DOHH2 (cell line): ENCODE results near the gene RALBP1.
"Not testable (repeated sequence)": the region's sequence is repeated elsewhere in the genome, so short reads cannot be mapped to it uniquely, and the experiment has no call there.

Experiments used
- H3F3A ChIP-seq: fragments of 200-600 bp; sonication (generic), shearing (Covaris generic); 2 replicates; pipeline ENCODE4 v1.6.0; 2016; ENCODE audit warnings: antibody characterized with exemption, mild to moderate bottlenecking; ENCODE audit not compliant: control insufficient read depth, insufficient read depth
- H3K27ac ChIP-seq: fragments of 200-600 bp; sonication (generic); 2 replicates; pipeline ENCODE4 v1.5.1; 2014; ENCODE audit warnings: low read depth, mild to moderate bottlenecking, low read length, moderate library complexity
- H3K27me3 ChIP-seq: fragments of 200-600 bp; sonication (generic); 2 replicates; pipeline ENCODE4 v1.6.1; 2014; ENCODE audit warnings: mild to moderate bottlenecking, low read length, mixed read lengths; ENCODE audit not compliant: control insufficient read depth
- H3K36me3 ChIP-seq: fragments of 200-600 bp; sonication (generic); 2 replicates; pipeline ENCODE4 v1.6.1; 2014; ENCODE audit warnings: mild to moderate bottlenecking, low read length, moderate library complexity, mixed read lengths; ENCODE audit not compliant: control insufficient read depth
- H3K4me1 ChIP-seq: fragments of 200-600 bp; sonication (generic); 2 replicates; pipeline ENCODE4 v1.6.1; 2014; ENCODE audit warnings: mild to moderate bottlenecking, low read length, mixed read lengths; ENCODE audit not compliant: control insufficient read depth
- H3K4me2 ChIP-seq: fragments of 200-600 bp; sonication (generic); 2 replicates; pipeline ENCODE4 v1.6.0; 2014; ENCODE audit warnings: mild to moderate bottlenecking, low read length, moderate library complexity
- H3K4me3 ChIP-seq: fragments of 200-600 bp; sonication (generic); 2 replicates; pipeline ENCODE4 v1.5.1; 2014; ENCODE audit warnings: mild to moderate bottlenecking, low read length, mixed read lengths
- H3K79me2 ChIP-seq: fragments of 200-600 bp; sonication (generic); 2 replicates; pipeline ENCODE4 v1.6.1; 2014; ENCODE audit warnings: mild to moderate bottlenecking, low read length, mixed read lengths; ENCODE audit not compliant: control insufficient read depth
- H3K9me2 ChIP-seq: fragments of 200-600 bp; sonication (generic); replicated peaks from 2 replicates; pipeline ENCODE4 v1.6.1; 2014; ENCODE audit warnings: mild to moderate bottlenecking, low read length, mixed read lengths; ENCODE audit not compliant: control insufficient read depth
- H3K9me3 ChIP-seq: fragments of 200-600 bp; sonication (generic); 2 replicates; pipeline ENCODE4 v1.6.1; 2014; ENCODE audit warnings: antibody characterized with exemption, low read length, mixed read lengths; ENCODE audit not compliant: control insufficient read depth, insufficient read depth
- H4K20me1 ChIP-seq: fragments of 200-600 bp; sonication (generic); 2 replicates; pipeline ENCODE4 v1.6.0; 2014; ENCODE audit warnings: low read depth, mild to moderate bottlenecking, antibody characterized with exemption, low read length, moderate library complexity; ENCODE audit not compliant: control insufficient read depth, insufficient read depth
- EZH2phosphoT487 ChIP-seq: fragments of 200-600 bp; sonication (generic); IDR thresholded peaks from 2 replicates; pipeline ENCODE4 v1.6.1; 2017; ENCODE audit warnings: borderline replicate concordance, mild to moderate bottlenecking, antibody characterized with exemption, low read length, moderate library complexity, mixed read lengths
- TF ChIP-seq, protein P1 (sequence below): fragments of 200-600 bp; sonication (generic); IDR thresholded peaks from one replicate; pipeline ENCODE4 v1.5.1; 2014; ENCODE audit warnings: antibody characterized with exemption, mild to moderate bottlenecking, low read depth, low read length; ENCODE audit not compliant: poor library complexity, severe bottlenecking

The RALBP1 gene

DNA sequence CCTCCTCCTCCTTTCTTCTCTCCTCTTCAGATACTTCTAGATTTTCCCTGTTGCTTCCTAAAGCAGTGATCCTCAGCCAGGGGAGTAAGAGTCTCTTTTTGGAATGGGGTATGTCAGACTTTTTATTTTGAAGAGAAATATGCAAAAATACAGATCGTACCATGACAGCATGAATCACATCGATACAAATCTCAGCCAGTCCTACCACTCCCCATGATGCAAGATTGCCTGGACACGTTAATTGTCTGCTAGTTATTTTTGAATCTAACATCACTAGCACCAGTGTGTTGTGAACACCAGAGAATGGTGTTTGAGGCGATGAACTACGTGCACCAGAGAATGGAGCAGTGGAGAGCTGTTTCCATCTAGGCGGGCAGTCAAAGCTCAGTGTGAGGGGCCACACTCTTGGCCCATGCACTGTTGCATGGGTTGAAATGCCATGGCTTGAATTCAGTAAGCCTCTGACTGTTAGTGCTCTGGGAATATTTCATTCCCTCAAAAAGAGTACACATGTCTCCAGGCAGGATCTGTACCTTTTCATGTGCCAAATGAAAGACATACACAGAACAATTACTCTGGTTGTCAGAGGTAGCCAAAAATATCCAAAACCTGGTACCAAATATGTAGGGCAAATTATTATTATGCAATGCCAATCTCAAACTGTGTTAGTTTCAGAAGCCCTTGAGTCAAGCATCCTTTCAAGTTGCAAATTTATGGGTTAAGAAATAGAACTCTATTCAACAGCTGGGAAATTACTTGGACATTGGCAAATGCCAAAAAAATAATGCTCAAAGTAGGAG lies 46.3 kb upstream of the RALBP1 start:
- no peaks in the 10 kb centered on the region for H3K27me3 ChIP-seq

DNA sequence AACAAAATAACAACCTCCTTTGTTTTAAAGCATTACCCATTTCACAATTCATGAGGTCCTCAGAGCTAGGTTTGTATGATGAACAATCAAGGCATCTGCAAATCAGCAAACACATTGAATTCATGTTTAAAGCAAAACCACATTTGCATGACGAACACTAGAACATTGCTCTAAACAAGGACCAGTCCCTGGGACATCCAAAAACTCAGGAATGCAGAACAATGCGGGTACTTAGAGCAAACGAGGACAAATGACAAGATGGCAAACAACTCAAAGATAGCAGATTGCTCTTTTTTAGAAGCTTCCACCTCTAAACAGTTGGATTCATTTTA lies 45.7 kb upstream of the RALBP1 start:
- Histone ChIP-seq H3K4me3 (no peak overlapping the region), H3K79me2 (no peaks in the 10 kb centered on the region), H3K9me2 (no peaks in the 10 kb centered on the region), H3K27ac (no peak overlapping the region), H3K36me3 (no peaks in the 10 kb centered on the region), H3K4me1 (peaks cover 14% of the 10 kb centered on the region), H3K9me3 (no peaks in the 10 kb centered on the region), H3K4me2 (no peak overlapping the region), H3K27me3 (no peaks in the 10 kb centered on the region), H3F3A (no peaks in the 10 kb centered on the region), H4K20me1 (no peaks in the 10 kb centered on the region)
- TF ChIP-seq EZH2phosphoT487 = no peak
- TF ChIP-seq, protein P1, sequence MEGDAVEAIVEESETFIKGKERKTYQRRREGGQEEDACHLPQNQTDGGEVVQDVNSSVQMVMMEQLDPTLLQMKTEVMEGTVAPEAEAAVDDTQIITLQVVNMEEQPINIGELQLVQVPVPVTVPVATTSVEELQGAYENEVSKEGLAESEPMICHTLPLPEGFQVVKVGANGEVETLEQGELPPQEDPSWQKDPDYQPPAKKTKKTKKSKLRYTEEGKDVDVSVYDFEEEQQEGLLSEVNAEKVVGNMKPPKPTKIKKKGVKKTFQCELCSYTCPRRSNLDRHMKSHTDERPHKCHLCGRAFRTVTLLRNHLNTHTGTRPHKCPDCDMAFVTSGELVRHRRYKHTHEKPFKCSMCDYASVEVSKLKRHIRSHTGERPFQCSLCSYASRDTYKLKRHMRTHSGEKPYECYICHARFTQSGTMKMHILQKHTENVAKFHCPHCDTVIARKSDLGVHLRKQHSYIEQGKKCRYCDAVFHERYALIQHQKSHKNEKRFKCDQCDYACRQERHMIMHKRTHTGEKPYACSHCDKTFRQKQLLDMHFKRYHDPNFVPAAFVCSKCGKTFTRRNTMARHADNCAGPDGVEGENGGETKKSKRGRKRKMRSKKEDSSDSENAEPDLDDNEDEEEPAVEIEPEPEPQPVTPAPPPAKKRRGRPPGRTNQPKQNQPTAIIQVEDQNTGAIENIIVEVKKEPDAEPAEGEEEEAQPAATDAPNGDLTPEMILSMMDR = no peak

More for the DNA sequence above, 46.3 kb upstream of the RALBP1 start:
- TF ChIP-seq EZH2phosphoT487 = no peak
- TF ChIP-seq, protein P1 = no peak
- Histone ChIP-seq H3K9me3 (peaks cover 2% of the 10 kb centered on the region; the same call in 1 of the 2 replicates), H3K4me1 (peaks cover 11% of the 10 kb centered on the region), H3K79me2 (no peaks in the 10 kb centered on the region), H3K27ac (no peak overlapping the region), H4K20me1 (no peaks in the 10 kb centered on the region), H3K4me3 (no peak overlapping the region), H3K9me2 (no peaks in the 10 kb centered on the region), H3K36me3 (no peaks in the 10 kb centered on the region), H3F3A (no peaks in the 10 kb centered on the region), H3K4me2 (no peak overlapping the region)

DNA sequence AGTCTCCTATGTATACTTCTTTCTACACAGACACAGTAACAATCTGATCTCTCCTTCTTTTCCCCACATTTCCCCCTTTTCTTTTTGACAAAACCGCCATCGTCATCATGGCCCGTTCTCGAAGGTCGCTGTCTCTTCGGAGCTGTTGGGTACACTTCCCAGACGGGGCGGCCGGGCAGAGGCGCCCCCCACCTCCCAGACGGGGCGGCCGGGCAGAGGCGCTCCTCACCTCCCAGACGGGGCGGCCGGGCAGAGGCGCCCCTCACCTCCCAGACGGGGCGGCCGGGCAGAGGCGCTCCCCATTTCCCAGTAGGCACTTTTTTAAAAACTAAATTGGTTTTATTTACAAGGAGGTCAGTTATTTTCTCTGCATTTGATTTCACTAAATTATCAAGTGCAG lies 45.0 kb upstream of the RALBP1 start:
- not testable (repeated sequence) for H3K27me3 ChIP-seq, H3K27ac ChIP-seq, H3F3A ChIP-seq, H3K4me3 ChIP-seq, H3K9me3 ChIP-seq, H3K36me3 ChIP-seq, H4K20me1 ChIP-seq, H3K4me2 ChIP-seq, H3K79me2 ChIP-seq, H3K9me2 ChIP-seq
- H3K4me1 ChIP-seq = peaks cover 14% of the 10 kb centered on the region

DNA sequence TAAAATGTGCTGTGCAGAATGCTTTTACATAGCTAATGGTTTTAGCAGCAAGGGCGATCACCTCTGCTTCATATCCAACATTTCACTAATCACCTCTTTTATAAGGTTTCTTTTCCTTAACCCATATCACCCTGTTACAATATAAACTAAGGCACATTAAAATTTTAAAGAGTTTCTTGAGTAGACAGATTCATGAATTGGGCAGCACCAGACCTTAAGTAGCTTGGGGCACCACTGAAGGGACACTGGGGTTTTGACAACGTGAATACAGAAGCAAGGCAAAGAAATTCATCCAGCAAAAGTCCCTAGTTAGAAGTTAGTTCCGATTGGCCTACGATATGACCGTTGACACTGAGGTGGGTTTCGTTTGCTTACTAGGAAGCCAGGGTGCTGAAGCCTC lies 44.0 kb upstream of the RALBP1 start:
- no peak overlapping the region for H3K27ac ChIP-seq
- peaks cover 14% of the 10 kb centered on the region for H3K4me1 ChIP-seq
- H3K79me2 ChIP-seq = no peaks in the 10 kb centered on the region
- no peaks in the 10 kb centered on the region for H3K36me3 ChIP-seq
- no peaks in the 10 kb centered on the region for H3F3A ChIP-seq
- no peak overlapping the region for H3K4me2 ChIP-seq
- no peaks in the 10 kb centered on the region for H4K20me1 ChIP-seq
- no peaks in the 10 kb centered on the region for H3K27me3 ChIP-seq
- no peak for TF ChIP-seq EZH2phosphoT487
- TF ChIP-seq, protein P1 = no peak
- H3K9me2 ChIP-seq = no peaks in the 10 kb centered on the region
- H3K4me3 ChIP-seq = no peak overlapping the region
- H3K9me3 ChIP-seq = no peaks in the 10 kb centered on the region

DNA sequence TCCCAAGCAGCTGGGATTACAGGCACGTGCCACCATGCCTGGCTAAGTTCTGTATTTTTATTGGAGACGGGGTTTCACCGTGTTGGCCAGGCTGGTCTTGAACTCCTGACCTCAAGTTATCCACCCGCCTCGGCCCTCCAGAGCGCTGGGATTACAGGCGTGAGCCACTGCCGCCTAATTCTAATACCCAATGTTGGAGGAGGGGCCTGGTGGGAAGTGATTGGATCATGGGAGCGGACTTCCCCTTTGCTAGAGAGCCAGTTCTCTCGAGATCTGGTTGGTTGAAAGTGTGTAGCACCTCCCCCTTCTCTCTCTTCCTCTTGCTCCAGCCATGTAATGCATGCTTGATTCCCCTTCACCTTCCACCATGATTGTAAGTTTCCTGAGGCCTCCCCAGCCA lies 42.2 kb upstream of the RALBP1 start:
- H4K20me1 ChIP-seq, H3K36me3 ChIP-seq, H3K27me3 ChIP-seq, H3K9me3 ChIP-seq, H3K9me2 ChIP-seq, H3F3A ChIP-seq, H3K79me2 ChIP-seq: not testable (repeated sequence)
- peaks cover 14% of the 10 kb centered on the region for H3K4me1 ChIP-seq
- peak overlapping the region; percentile 52 for H3K4me2 ChIP-seq
- peak overlapping the region; percentile 38; the same call in 1 of the 2 replicates for H3K4me3 ChIP-seq
- peak overlapping the region; percentile 32 for H3K27ac ChIP-seq
